Activated effector memory CD4-positive, alpha-beta T cell treated with anti-CD3 and anti-CD28 coated beads, Interleukin-2, amount 50 U/mL, for 16 hours (primary cell): ENCODE measurements around the gene TSSK6.
"Not testable (repeated sequence)": the region's sequence is repeated elsewhere in the genome, so short reads cannot be mapped to it uniquely, and the experiment has no call there.

Experiments used
- DNase-seq: peaks from one replicate; pipeline ENCODE4 v3.0.0-alpha.2; 2020

The TSSK6 gene

DNA sequence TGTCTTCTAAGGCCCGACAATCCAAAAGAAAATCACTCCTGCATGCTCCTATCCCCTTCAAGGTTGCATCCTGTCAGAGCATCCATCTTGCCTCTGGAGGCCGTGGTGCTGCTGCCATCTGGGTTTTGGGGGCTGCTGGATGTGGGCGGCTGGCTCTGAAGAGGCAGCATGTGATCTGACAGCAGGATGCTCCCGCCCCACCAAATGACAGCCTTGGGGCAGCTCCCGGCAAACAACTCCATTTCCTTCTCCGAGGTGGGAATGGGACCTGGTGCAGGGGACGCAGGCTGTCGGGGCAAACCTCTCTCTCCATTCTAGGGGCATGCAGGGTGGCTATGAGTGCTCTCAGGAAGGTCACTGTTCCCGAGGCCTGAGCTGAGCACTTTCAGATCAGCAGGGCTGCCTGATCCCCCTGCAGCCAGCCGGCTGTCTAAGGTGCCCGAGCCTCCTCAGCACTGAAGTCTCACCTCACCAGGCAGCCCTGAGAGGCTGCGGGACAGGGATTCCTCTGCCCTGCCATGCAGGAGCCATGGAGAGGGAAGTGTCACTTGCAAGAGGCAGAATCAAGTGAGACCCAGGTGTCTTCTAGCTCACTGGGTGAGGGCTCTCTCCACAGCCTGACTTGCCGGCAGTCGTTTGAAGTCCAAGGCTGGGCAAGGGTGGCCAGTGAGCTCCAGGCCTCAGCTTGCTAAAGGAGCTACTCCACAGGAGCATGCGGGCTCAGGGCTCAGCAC lies 28.8 kb downstream of the TSSK6 start:
- no peak for DNase-seq

DNA sequence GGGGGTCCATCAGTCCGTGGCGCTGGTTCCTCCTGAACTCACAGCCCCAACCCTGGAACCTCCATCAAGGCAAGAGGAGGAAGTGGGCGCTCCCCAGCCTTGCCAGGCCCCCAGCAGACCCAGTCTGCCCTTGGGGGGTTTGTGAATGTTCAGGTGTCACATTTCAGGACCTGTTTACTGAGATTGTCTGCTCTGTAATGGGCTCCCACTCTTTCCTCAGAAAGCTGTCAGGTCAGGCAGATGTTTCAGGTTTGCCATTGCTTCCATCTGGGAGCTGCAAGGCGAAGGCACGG lies 29.4 kb downstream of the TSSK6 start:
- DNase-seq = no peak

DNA sequence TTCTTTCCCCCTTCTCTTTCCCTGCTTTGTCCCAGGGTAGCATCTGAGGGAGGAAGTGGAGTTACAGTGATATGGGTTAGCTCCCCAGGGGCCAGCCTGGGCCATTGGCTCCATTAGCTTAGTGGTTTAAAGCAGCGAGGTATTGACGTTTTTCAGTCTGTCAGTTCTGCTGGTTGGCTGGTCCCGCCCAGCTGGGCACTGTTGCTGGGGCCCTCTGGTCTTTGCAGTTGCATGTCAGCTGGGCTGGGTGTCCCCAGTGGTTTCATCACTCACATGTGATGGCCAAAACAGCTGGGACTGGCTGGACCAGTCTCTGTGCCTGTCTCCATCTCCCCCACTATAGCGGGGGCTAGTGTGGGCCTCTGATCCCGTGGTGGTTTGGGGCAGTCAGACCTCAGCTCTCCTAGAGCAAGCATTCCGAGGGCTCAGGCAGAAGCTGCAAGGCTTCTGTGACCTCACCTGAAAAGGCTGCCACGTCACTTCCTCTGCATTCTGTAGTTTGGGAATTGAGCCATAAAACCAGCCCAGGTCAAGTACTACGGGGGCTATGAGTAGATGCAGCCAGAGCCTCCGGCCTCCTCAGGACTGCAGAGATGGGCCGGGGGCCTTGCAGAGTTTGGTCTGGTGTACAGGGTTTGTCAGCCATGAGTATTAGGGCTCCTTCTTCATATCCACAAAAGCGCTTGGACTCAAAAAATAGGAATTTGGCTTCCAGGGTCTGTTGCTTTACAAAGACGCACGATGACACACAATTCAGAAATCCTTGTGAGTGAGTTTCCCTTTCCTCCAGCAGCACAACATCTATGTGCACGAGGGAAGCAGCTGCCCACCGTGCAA lies 30.0 kb downstream of the TSSK6 start:
- no peak for DNase-seq

DNA sequence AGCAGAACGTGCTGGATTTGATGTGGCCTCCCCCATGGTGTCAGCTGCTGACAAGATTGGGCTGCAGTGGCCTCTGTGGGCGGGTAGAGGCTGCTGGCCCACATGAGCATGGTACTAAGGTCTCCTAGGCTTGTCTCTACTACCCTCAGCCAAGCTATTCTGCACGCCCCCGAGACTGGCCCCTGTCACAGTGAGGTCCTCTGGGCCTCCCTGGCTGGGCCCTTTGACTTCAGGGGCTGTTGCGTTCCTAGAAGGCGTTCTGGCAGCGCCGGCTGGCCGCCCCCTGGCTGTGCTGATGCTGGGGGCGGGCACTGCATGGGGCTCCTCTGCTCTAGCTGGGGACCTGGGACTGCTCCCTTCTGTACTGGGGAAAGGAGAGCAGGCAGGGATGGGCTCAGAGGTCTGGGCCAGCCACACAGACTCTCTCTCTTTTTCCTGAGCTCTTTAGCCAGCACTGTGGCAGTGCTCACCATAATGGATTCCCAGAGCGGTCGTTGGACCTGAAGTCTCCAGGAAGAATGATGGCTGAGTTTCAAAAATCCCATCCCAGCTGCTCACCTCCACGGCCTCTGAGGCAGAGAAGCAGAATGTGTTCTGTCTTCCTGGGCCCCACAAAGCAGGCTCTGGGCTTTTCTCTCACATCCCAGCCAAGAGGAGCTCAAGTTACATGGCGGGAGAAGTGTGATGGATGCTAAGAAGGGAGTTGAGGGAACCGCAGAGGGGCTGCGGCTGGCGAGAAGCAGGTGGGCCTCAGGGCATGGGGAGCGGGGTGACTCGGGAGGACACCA lies 32.3 kb downstream of the TSSK6 start:
- DNase-seq = no peak

DNA sequence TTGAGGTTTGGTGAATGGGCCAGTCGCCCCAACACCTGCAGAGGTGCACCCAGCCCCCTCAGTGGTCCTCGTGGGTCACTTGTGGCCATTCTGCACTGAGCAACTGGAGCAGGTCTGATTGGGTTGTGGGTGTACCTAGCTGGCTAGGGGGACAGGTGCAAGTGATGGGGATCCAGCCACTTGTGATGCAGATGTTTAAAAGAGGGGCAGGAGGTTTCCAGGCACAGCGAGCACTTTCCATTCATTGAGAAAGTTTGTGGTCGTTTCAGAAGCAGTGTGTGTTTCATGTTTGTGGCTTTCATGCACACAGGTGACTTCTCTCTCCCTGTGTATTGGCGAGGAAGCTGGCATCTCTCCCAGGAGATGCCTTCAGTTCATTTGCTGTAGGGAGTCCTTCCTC lies 34.7 kb downstream of the TSSK6 start:
- no peak for DNase-seq

DNA sequence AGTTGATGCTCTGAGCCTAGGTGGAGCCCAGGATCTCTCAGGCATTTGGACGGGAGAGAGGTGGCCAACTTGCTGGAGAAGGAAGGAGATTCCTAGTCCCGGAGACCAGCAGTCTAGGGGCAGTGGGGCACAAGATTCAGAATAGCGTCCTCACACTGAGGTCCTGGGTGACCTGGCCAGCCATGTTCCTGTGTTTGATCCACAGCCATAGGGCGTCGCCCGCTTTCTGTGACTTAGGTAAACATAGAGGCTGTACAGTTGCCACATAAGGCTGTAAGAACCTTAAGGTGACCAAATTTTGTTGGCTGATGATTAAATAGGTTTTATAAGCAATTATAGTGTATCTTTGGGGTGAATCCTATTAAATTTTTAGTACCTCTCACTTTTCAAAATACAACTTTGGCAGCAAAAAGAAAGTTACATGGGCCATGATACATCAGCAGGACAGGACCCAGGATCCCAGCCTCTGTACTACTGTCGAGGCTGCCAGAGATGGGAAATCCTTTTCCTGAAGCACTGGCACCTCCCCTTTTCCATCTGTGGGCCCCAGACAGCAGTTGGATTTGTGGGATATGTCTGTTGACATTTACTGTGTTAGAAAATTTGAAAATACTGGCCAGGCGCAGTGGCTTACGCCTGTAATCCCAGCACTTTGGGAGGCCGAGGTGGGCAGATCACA lies 37.5 kb downstream of the TSSK6 start:
- no peak for DNase-seq

DNA sequence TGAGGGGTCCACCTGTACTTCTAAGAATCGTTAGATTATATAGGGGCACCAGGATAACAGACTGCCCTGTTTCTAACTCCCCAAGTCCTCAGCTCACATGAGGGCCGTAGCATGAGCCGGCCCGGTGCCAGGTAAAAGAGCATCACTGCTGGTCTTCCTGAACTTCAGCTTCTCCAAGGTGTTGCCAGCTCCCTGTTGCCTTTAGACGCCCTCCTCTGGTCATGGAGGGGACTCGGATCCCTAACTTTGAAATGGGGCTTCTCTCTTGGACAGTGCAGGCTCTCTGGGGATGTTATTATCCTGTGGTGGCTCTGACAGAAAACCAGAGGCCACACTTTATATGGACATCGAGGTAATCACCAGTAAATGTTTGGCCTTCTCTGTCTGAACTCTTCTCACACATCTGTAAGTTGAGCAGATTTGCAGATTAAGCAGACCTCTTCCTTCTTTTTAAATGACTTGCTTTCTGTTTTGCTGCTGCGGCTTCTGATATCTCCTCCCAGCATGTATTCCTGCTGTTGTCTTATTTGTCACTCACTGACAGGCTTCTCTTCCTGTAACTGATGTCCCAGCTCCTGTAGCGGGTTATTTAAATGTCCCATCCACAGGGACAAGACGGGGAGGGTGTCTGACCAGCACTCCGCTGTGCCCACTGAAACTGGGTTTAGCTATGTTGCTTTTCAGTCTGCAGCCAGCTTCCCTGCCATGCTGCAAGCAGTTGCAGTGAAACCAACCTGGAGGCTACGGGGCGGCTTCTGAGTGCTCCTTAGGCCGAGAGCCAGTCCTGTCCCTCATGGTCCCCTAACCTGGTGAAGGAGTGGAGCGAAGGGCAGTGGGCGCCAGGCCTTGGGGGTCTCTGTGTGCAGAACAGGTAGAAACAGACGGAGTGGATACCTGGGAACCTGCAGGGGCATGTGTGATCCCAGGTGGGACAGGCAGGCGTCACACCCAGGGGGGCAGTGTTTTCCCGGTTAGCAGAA lies 39.2 kb downstream of the TSSK6 start:
- no peak for DNase-seq

DNA sequence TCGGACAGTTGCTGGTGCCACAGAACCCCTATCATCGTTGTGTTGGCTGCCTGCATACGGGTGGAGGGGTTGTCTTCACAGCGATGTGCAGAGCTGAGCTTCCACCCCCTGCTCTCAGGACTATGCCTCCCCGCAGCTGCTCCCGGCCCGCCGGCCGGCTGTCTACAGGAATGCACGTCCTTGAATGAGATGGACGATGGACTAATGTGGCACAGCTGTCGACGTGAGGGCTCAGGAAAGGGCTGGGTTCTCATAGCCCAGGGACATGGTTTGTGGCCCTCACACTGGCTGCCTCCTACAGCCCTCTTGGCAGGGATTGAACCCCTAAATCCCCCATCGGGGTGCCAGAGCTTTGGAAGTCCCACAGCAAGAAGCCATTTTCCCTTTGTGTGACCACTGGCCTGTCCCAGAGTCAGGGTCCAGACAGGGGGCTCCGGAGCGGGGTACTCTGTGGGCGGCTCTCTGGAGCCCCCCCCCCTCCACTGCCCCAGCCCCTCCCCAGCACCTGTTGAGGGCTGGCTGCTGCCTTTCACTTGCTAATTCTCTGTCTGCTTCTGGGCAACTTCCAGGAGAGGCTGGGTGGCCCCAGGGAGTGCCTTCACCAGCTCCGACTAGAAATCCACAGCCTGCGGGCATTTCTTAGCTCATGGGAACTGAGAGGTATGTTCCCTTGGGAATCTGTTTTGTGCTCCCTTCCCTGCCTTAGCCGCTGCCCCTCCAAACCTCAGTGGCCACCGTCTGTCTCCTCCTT lies 40.2 kb downstream of the TSSK6 start:
- DNase-seq = no peak

DNA sequence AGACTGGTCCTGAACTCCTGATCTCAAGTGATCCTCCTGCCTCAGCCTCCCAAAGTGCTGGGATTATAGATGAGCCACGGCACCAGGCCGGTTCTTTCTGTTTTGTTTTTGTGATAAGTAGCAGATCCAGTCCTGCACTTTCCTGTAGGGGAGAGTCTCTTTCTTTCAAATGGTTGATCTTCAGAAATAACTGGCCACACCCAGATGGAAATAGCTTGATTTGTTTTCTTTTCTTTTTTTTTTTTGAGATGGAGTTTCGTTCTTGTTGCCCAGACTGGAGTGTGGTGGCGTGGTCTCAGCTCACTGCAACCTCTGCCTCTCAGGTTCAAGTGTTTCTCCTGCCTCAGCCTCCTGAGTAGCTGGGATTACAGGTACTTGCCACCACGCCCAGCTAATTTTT lies 43.2 kb downstream of the TSSK6 start:
- DNase-seq = not testable (repeated sequence)

DNA sequence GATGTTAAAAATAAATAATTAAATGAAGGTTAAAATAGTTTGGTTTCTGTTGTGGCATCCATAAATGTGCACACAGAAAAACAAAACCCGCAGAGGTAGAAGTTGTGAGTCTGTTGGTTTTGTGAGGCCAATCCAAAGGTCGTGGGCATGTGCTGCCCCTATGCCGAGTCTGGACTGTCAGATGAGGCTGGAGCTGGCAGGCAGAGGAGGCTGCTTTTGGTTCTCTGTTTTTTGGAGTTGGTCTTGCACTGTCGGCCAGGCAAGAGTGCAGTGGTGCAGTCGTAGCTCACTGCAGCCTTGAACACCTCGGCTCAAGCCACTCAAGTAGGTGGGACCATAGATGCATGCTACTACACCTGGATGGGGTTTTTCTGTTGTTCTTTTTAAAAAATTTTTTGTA lies 43.7 kb downstream of the TSSK6 start:
- DNase-seq = no peak

DNA sequence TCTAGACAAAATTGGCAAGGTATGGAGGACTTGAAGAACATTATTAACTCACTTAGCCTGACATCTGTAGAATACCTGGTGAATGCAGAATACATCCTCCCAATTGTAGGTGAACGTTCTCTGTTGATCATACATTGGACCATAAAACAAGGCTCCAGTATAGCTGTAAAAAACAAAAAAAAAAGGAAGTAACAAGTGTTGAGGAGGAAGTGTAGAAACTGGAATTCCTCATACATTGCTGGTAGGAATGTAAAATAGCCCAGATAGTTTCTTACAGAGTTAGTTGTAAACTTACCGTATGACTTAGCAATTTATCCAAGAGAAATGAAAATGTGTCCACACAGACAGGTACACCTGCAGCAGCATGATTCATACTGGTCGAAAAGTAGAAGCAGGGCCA lies 44.8 kb downstream of the TSSK6 start:
- no peak for DNase-seq

DNA sequence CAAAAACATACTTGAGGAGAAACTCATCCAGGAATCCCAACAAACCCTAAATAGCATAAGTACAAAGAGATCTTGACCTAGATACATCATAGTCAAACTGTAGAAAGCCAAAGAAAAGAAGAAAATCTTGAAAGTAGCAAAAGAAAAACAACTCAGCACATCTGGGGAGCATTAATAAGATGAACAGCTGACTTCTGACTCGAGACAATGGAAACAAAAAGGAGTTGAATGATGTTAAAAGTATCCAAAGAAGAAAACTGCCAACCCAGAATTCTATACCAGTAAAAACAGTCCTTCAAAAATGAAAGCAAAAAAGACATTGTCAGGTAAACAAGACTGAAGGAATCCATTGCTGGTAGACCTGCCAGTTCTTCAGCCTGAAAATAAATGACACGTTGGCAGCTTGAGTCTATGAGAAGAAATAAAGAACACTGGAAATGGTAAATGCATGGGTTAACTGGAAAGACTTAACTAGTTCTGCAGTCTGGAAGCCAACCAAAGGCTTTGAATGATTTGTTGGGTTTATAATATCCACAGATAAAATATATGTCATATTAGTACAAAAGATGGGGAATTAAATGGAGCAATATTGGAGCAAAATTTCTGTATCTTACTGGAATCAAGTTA lies 46.8 kb downstream of the TSSK6 start:
- no peak for DNase-seq

DNA sequence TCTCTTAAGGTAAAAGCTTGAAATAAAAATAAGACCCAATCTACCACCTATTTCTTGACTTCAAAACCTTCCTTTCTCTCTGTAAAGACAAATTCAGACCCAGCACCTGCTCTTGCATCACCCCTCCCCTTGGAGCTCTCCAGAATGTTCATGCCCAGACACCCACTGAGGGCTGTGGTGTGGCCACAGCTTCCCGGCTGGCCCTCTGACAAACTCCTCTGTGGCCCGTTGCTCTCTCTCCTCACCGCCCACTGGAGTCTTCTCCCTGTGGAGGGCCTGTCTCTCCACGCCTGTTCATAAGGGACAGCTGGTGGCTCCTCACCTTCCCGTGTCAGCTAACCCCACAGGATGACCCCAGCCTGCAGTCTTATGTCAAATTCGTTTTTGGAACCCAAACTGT lies 49.1 kb downstream of the TSSK6 start:
- DNase-seq = no peak

DNA sequence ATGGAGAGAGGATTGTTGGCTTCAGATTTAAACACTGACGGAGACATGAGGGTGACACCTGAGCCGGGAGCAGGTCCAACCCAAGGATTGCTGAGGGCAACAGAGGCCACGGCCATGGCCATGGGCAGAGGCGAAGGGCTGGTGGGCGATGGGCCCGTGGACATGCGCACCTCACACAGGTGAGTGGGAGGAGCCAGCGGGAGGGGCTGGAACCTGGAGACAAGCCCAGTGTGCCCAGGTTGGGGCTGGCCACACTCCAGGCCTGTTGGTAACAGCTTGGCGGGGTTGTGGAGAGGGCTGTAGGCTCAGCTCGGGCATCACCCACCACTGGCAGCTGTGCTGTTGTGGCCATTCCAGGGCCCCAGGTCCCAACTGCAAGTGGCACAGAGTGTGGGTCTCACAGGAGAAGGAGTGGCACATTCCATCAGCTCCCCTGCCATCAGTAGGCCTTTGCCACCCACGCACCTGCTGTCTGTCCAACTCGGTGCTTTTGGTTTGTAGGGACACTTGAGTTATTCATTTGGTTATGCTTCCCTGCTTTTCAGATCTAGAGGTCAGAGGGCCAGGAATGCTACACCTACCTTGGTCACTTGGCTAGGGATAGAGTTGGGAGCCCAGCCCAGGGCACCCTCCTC lies 49.8 kb downstream of the TSSK6 start:
- no peak for DNase-seq

DNA sequence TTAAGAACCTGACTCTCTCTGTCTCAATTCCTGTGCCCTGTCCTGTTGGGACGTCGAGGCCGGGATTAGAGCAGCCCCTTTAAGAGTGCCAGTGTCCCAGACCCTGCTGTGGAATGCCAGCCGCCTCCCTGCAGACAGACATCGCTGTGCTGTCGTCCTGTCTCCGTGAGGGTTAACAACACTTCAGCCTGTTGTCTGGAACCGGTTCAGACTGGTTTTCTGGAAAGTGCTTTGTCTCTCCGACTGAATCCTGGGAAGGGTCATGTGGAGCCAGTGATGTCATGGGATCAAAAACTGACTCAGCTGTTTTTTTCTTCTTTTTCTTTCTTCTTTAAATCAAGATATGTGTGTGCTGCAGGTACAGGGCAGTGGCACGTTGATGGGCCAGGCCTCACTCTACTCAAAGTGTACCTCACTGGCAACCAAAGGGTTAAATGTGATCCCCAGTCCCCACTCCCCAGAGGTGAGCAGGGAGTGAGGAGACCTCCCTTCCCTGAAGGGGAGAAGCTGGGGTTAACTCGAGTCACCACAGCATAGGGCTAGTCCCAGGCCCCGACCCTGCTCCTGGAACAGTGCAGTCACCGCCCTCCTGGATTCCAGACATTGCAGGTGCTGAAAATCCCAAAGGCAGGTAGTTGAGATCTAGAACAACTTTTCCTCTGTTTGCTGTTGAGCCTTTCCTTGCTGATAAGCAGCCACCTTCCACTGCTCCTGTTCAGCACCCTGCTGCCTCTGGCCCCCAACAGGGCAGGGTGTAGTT lies 50.8 kb downstream of the TSSK6 start:
- no peak for DNase-seq
